ENCODE measurements around the gene MPRIP. TPM values are rescaled to one million over a fixed set of nuclear protein-coding genes. Genes with fewer than 3 reads are reported as not detected.
A peak's percentile ranks its signal among the peaks of the same experiment; 100 is the strongest.

MPRIP gene
- total and polyA plus RNA-seq, 2 donors (not counting 3 experiments of a cell fraction or from before 2014, with no cell fraction given), result 94.6 to 246 TPM

- Histone ChIP-seq H3K9me3 (replicated peaks; ENCODE audit: control insufficient read depth, insufficient read depth, low read length) (no peaks in the 10 kb centered on the region), H4K20me1 (replicated peaks; ENCODE audit: control insufficient read depth, extremely low read depth, insufficient read depth, low read length) (no peaks in the 10 kb centered on the region), H3K36me3 (ENCODE audit: control insufficient read depth in 2 of 2, extremely low read depth in 1 of 2, insufficient read depth in 2 of 2, low read length in 2 of 2) (no peaks in the 10 kb centered on the region), H3K4me1 (ENCODE audit: control insufficient read depth, extremely low read depth, insufficient read depth, low read length) (peaks cover 28% of the 10 kb centered on the region), H3K79me2 (ENCODE audit: control insufficient read depth, insufficient read depth, low read length) (peaks cover 35% of the 10 kb centered on the region), H2AFZ (ENCODE audit: low read depth, low read length) (peak overlapping the region; percentile 97), H3K9ac (replicated peaks; ENCODE audit: extremely low read depth, insufficient read depth, low read length) (no peak overlapping the region), H3K9me1 (replicated peaks; ENCODE audit: control insufficient read depth, extremely low read depth, insufficient read depth, low read length) (no peaks in the 10 kb centered on the region), H3K4me3 (replicated peaks in 1 of 3; ENCODE audit: insufficient read depth in 1 of 3, low read depth in 1 of 3, low read length in 3 of 3) (no peak overlapping the region), H3K27me3 (ENCODE audit: control insufficient read depth in 2 of 2, insufficient read depth in 2 of 2, low read length in 2 of 2) (no peaks in the 10 kb centered on the region), H3K4me2 (ENCODE audit: insufficient read depth, low read length) (peak overlapping the region; percentile 69), H3K27ac (ENCODE audit: insufficient read depth, low read depth, low read length) (no peak overlapping the region)
- DNase-seq (ENCODE audit: low read depth, low spot score) (no peak), FAIRE-seq (no peak)
- CTCF ChIA-PET, result interaction anchor here (1.1 to 1.7 kb wide), 2 partner anchors 13 to 100 kb away, joined by 4 to 8 read pairs; no protein-coding TSS in a partner anchor
- no peak for TF ChIP-seq MYC (IDR thresholded peaks at IDR 0.05; ENCODE audit: low read depth, low read length)
- no peak for TF ChIP-seq POLR2AphosphoS5 (IDR thresholded peaks at IDR 0.05; ENCODE audit: insufficient read depth, low read depth, low read length)
- intact Hi-C loops (cut with micrococcal nuclease) (no loop called here), dilution Hi-C loops (cut with MboI; ENCODE audit: extremely low pct_ligation_motif_present, low sequenced_read_pairs) (no loop called here)
- no TSS peak for BruUV-seq (replicated peaks)
- POLR2A ChIA-PET, result no interaction called here
These were observed 1.2 kb upstream of the MPRIP start for GRCh38 chr17:17041018-17041521.

- POLR2A ChIA-PET, result no interaction called here
- intact Hi-C loops (cut with micrococcal nuclease), result loop anchor here (1.0 to 2.0 kb wide), 2 partner anchors 9 to 33 kb away; no protein-coding TSS in a partner anchor
These were observed 480 bp upstream of the MPRIP start for GRCh38 chr17:17041571-17042383.

More at GRCh38 chr17:17041571-17042383, 480 bp upstream of the MPRIP start:
- DNase-seq (ENCODE audit: low read depth, low spot score), result peak; percentile 96
- peak; percentile 33 for TF ChIP-seq POLR2AphosphoS5 (IDR thresholded peaks at IDR 0.05; ENCODE audit: insufficient read depth, low read depth, low read length)
- TF ChIP-seq POLR2A (IDR thresholded peaks at IDR 0.05; ENCODE audit: low read depth, low read length), result no peak
- H3K27me3 ChIP-seq (ENCODE audit: control insufficient read depth in 2 of 2, insufficient read depth in 2 of 2, low read length in 2 of 2), result no peaks in the 10 kb centered on the region
- H3K9ac ChIP-seq (replicated peaks; ENCODE audit: extremely low read depth, insufficient read depth, low read length), result peak overlapping the region; percentile 50
- H3K9me1 ChIP-seq (replicated peaks; ENCODE audit: control insufficient read depth, extremely low read depth, insufficient read depth, low read length), result no peaks in the 10 kb centered on the region
- H3K36me3 ChIP-seq (ENCODE audit: control insufficient read depth in 2 of 2, extremely low read depth in 1 of 2, insufficient read depth in 2 of 2, low read length in 2 of 2), result no peaks in the 10 kb centered on the region
- BruUV-seq (replicated peaks), result no TSS peak
- dilution Hi-C loops (cut with MboI; ENCODE audit: extremely low pct_ligation_motif_present, low sequenced_read_pairs), result no loop called here
- peak; percentile 91 for FAIRE-seq
- no peaks in the 10 kb centered on the region for H3K9me3 ChIP-seq (replicated peaks; ENCODE audit: control insufficient read depth, insufficient read depth, low read length)
- no peak overlapping the region for H3K27ac ChIP-seq (ENCODE audit: insufficient read depth, low read depth, low read length)
- peak overlapping the region; percentile 69 for H3K4me2 ChIP-seq (ENCODE audit: insufficient read depth, low read length)
- no peaks in the 10 kb centered on the region for H4K20me1 ChIP-seq (replicated peaks; ENCODE audit: control insufficient read depth, extremely low read depth, insufficient read depth, low read length)
- H3K79me2 ChIP-seq (ENCODE audit: control insufficient read depth, insufficient read depth, low read length), result peaks cover 42% of the 10 kb centered on the region
- H2AFZ ChIP-seq (ENCODE audit: low read depth, low read length), result peak overlapping the region; percentile 97
- H3K4me1 ChIP-seq (ENCODE audit: control insufficient read depth, extremely low read depth, insufficient read depth, low read length), result peaks cover 28% of the 10 kb centered on the region
- CTCF ChIA-PET, result interaction anchor here (0.6 to 1.7 kb wide), 3 partner anchors 12 to 831 kb away, joined by 3 to 8 read pairs (median 4); no protein-coding TSS in a partner anchor
- H3K4me3 ChIP-seq (replicated peaks in 1 of 3; ENCODE audit: insufficient read depth in 1 of 3, low read depth in 1 of 3, low read length in 3 of 3), result peak overlapping the region; percentile 24 to 63 (median 35)

Data from endothelial cell of umbilical vein (primary cell).